H1 (cell line): ENCODE results near the gene ADCY3. TPM values are rescaled to one million over a fixed set of nuclear protein-coding genes. Genes with fewer than 3 reads are reported as not detected.

Experiments
- CTCF ChIA-PET: fragments of 300-600 bp; sonication (Branson Sonifier 250); formaldehyde crosslinking; loops from one replicate; lab custom pipeline; 2021; ENCODE audit not compliant: partially characterized antibody; lab: Charles Lee
- POLR2A ChIA-PET: fragments of 300-600 bp; sonication (Branson Sonifier 250); formaldehyde crosslinking; loops from one replicate; lab custom pipeline; 2021; ENCODE audit warnings: inconsistent platforms; ENCODE audit not compliant: partially characterized antibody; lab: Charles Lee
- DNase-seq, 2 experiments: peaks; one replicate each; pipeline versions ENCODE4 v3.0.0 to v3.0.0-alpha.2; 2010 to 2022; ENCODE audit warnings: low spot score in 2 of 2, low read depth in 1 of 2, mixed read lengths in 1 of 2
- FAIRE-seq: peaks from 2 replicates; lab custom pipeline; 2011; peaks lifted over from hg19 to GRCh38; lab: Jason Lieb, UNC
- H2AFZ ChIP-seq: 2 replicates; pipeline ENCODE4 v1.8.1; 2012; ENCODE audit warnings: low read length, inconsistent platforms
- H2AK5ac ChIP-seq: 2 replicates; pipeline ENCODE4 v1.6.1; 2013; ENCODE audit warnings: low read depth, low read length
- H2BK120ac ChIP-seq: replicated peaks from 2 replicates; pipeline ENCODE3; 2013; ENCODE audit warnings: low read depth, low read length, inconsistent platforms
- H2BK12ac ChIP-seq: 2 replicates; pipeline ENCODE4 v1.6.1; 2013; ENCODE audit warnings: low read depth, low read length
- H2BK15ac ChIP-seq: 2 replicates; pipeline ENCODE4 v1.6.1; 2013; ENCODE audit warnings: low read length
- H2BK20ac ChIP-seq: 2 replicates; pipeline ENCODE4 v1.6.1; 2013; ENCODE audit warnings: low read length
- H2BK5ac ChIP-seq: 2 replicates; pipeline ENCODE4 v1.6.1; 2013; ENCODE audit warnings: low read depth, low read length
- H3K14ac ChIP-seq: 2 replicates; pipeline ENCODE4 v1.6.1; 2013; ENCODE audit warnings: inconsistent platforms; ENCODE audit not compliant: insufficient read length
- H3K18ac ChIP-seq: 2 replicates; pipeline ENCODE4 v1.6.1; 2013; ENCODE audit warnings: low read length; ENCODE audit errors: extremely low read depth
- H3K23ac ChIP-seq: 2 replicates; pipeline ENCODE4 v1.6.1; 2013; ENCODE audit warnings: inconsistent platforms; ENCODE audit not compliant: insufficient read length
- H3K23me2 ChIP-seq: 2 replicates; pipeline ENCODE4 v1.6.1; 2013; ENCODE audit warnings: low read depth, low read length
- H3K27ac ChIP-seq: 2 replicates; pipeline ENCODE4 v1.6.1; 2011; ENCODE audit warnings: low read depth, low read length, inconsistent platforms
- H3K27me3 ChIP-seq, 4 experiments: replicated peaks in 1 of 4; 1 replicate in 1 of 4; 2 replicates in 3 of 4; pipeline versions ENCODE4 v1.6.1 to v1.8.1; 2011 to 2013; ENCODE audit warnings: low read length in 3 of 4, mild to moderate bottlenecking in 3 of 4, inconsistent platforms in 2 of 4, mixed read lengths in 2 of 4, moderate library complexity in 1 of 4; ENCODE audit not compliant: control insufficient read depth in 3 of 4, insufficient read depth in 3 of 4; ENCODE audit errors: extremely low read depth in 1 of 4
- H3K36me3 ChIP-seq, 4 experiments: 2 replicates each; pipeline versions ENCODE4 v1.6.1 to v1.8.1; 2011 to 2013; ENCODE audit warnings: mild to moderate bottlenecking in 4 of 4, low read length in 3 of 4, moderate library complexity in 2 of 4, control low read depth in 1 of 4, inconsistent platforms in 1 of 4; ENCODE audit not compliant: insufficient read depth in 4 of 4, control insufficient read depth in 2 of 4
- H3K4ac ChIP-seq: replicated peaks from 2 replicates; pipeline ENCODE3; 2013; ENCODE audit warnings: low read length, low read depth, mixed read lengths, inconsistent platforms; ENCODE audit not compliant: insufficient read length
- H3K4me1 ChIP-seq, 4 experiments: replicated peaks in 1 of 4; 1 replicate in 1 of 4; 2 replicates in 3 of 4; pipeline versions ENCODE4 v1.6.1 to v1.8.1; 2011 to 2013; ENCODE audit warnings: low read length in 3 of 4, inconsistent platforms in 2 of 4, mixed read lengths in 1 of 4; ENCODE audit not compliant: insufficient read depth in 4 of 4, control insufficient read depth in 3 of 4
- H3K4me2 ChIP-seq, 2 experiments: 2 replicates each; pipeline versions ENCODE4 v1.6.1 to v1.8.1; 2011 to 2013; ENCODE audit warnings: low read depth in 2 of 2, low read length in 2 of 2, control low read depth in 1 of 2, inconsistent platforms in 1 of 2, mild to moderate bottlenecking in 1 of 2; ENCODE audit not compliant: insufficient read depth in 1 of 2
- H3K4me3 ChIP-seq, 4 experiments: fragments of 200-600, 300-600 bp in 1 of 4; sonication (generic), shearing (Covaris generic), sonication (Bioruptor Twin) in 1 of 4; 2 replicates each; pipeline versions ENCODE4 v1.5.1 to v1.8.1; 2011 to 2016; ENCODE audit warnings: low read length in 4 of 4, low read depth in 3 of 4, control low read depth in 2 of 4, inconsistent platforms in 2 of 4, mild to moderate bottlenecking in 2 of 4, mixed read lengths in 1 of 4, moderate library complexity in 1 of 4; ENCODE audit not compliant: insufficient read depth in 2 of 4; ENCODE audit errors: extremely low read depth in 1 of 4
- H3K56ac ChIP-seq: replicated peaks from 2 replicates; pipeline ENCODE3; 2013; ENCODE audit warnings: low read depth, mild to moderate bottlenecking, mixed read lengths, low read length, inconsistent platforms; ENCODE audit not compliant: insufficient read length
- H3K79me1 ChIP-seq: 2 replicates; pipeline ENCODE4 v1.6.1; 2013; ENCODE audit warnings: low read depth, low read length, control low read depth
- H3K79me2 ChIP-seq, 2 experiments: 2 replicates each; pipeline versions ENCODE4 v1.6.1 to v1.8.1; 2012 to 2013; ENCODE audit warnings: low read length in 2 of 2, mild to moderate bottlenecking in 2 of 2, inconsistent platforms in 1 of 2; ENCODE audit not compliant: insufficient read depth in 2 of 2, control insufficient read depth in 1 of 2
- H3K9ac ChIP-seq, 4 experiments: replicated peaks in 1 of 4; 1 replicate in 1 of 4; 2 replicates in 3 of 4; pipeline versions ENCODE4 v1.6.1 to v1.8.1; 2011 to 2013; ENCODE audit warnings: low read depth in 3 of 4, low read length in 3 of 4, control low read depth in 2 of 4, mild to moderate bottlenecking in 2 of 4, moderate library complexity in 2 of 4, inconsistent platforms in 1 of 4; ENCODE audit errors: extremely low read depth in 1 of 4
- H3K9me3 ChIP-seq, 2 experiments: 2 replicates each; pipeline versions ENCODE4 v1.6.1 to v1.8.1; 2012 to 2013; ENCODE audit warnings: mild to moderate bottlenecking in 2 of 2, moderate library complexity in 2 of 2, control low read depth in 1 of 2, inconsistent platforms in 1 of 2, low read depth in 1 of 2, low read length in 1 of 2, mixed read lengths in 1 of 2; ENCODE audit not compliant: insufficient read depth in 2 of 2
- H4K20me1 ChIP-seq, 2 experiments: replicated peaks in 1 of 2; 2 replicates each; pipeline versions ENCODE3 to v1.8.1; 2011 to 2013; ENCODE audit warnings: inconsistent platforms in 2 of 2, low read length in 2 of 2, mild to moderate bottlenecking in 1 of 2; ENCODE audit not compliant: insufficient read depth in 2 of 2, control insufficient read depth in 1 of 2
- H4K5ac ChIP-seq: 2 replicates; pipeline ENCODE4 v1.6.1; 2013; ENCODE audit warnings: low read length, low read depth, mixed read lengths, inconsistent platforms; ENCODE audit not compliant: insufficient read length
- H4K8ac ChIP-seq: 2 replicates; pipeline ENCODE4 v1.8.0; 2013; ENCODE audit warnings: mild to moderate bottlenecking, moderate library complexity, low read length, inconsistent platforms; ENCODE audit not compliant: insufficient read depth; ENCODE audit errors: extremely low read depth
- H4K91ac ChIP-seq: replicated peaks from 2 replicates; pipeline ENCODE3; 2013; ENCODE audit warnings: low read length, mixed read lengths, inconsistent platforms; ENCODE audit not compliant: insufficient read length
- CBX5 ChIP-seq: fragments of 300-800, 300-1000 bp; sonication (generic); IDR thresholded peaks from 2 replicates; pipeline ENCODE4 v1.7.1; 2016; ENCODE audit warnings: antibody characterized with exemption, low read length, low read depth
- CBX8 ChIP-seq: fragments of 300-800, 300-1000 bp; sonication (generic); IDR thresholded peaks from 2 replicates; pipeline ENCODE4 v1.7.1; 2016; ENCODE audit warnings: low read depth, low read length, borderline replicate concordance
- CTBP2 ChIP-seq: IDR thresholded peaks from 2 replicates; pipeline ENCODE4 v1.7.0; 2011; ENCODE audit warnings: borderline replicate concordance, mild to moderate bottlenecking, moderate library complexity, mixed read lengths, low read length; ENCODE audit not compliant: insufficient read depth, insufficient read length
- MAFK ChIP-seq: IDR thresholded peaks from 2 replicates; pipeline ENCODE4 v1.6.1; 2012; ENCODE audit warnings: low read depth, mild to moderate bottlenecking, improper control_type of control experiment, low read length
- PHF8 ChIP-seq: fragments of 200-600 bp; sonication (generic); conservative IDR thresholded peaks from 2 replicates; pipeline ENCODE4 v1.7.1; 2012; ENCODE audit warnings: low read depth, mild to moderate bottlenecking, inconsistent platforms, low read length, moderate library complexity
- RBBP5 ChIP-seq: IDR thresholded peaks from 2 replicates; pipeline ENCODE4 v1.7.1; 2012; ENCODE audit warnings: low read depth, mild to moderate bottlenecking, inconsistent platforms, low read length, moderate library complexity, borderline replicate concordance
- TAF1 ChIP-seq: IDR thresholded peaks from 2 replicates; pipeline ENCODE4 v1.6.1; 2011; ENCODE audit warnings: mild to moderate bottlenecking, low read depth, low read length
- TEAD4 ChIP-seq: IDR thresholded peaks from 2 replicates; pipeline ENCODE4 v1.6.1; 2012; ENCODE audit warnings: low read depth, low read length, inconsistent platforms, mixed read lengths
- YY1 ChIP-seq: IDR thresholded peaks from 2 replicates; pipeline ENCODE4 v1.6.1; 2011; ENCODE audit warnings: low read depth, mild to moderate bottlenecking, low read length
- WGBS, 2 experiments: shearing (Covaris generic) in 1 of 2; methylation state at CpG; one replicate each; pipeline versions ENCODE4 v1.1.6 to v1.1.7; 2013 to 2015; ENCODE audit warnings: low lambda C conversion rate in 2 of 2, mixed read lengths in 2 of 2, inconsistent platforms in 1 of 2, low coverage in 1 of 2, missing lambda C conversion rate in 1 of 2; ENCODE audit not compliant: insufficient replicate concordance in 2 of 2, insufficient coverage in 1 of 2, insufficient read length in 1 of 2; ENCODE audit errors: extremely low coverage in 1 of 2, missing lambda C conversion rate in 1 of 2; 5-methylcytosine and 5-hydroxymethylcytosine counted together
- polyA plus RNA-seq, 7 experiments: library from polyadenylated mRNA; depleted of rRNA in 3 of 7; stranded (reverse) in 5 of 7; unstranded in 2 of 7; fragments of >200 nt in 5 of 7; fragments of 200-250 nt in 2 of 7; gene quantifications; 1 replicate in 5 of 7; 2 replicates in 1 of 7; 4 replicates in 1 of 7; pipeline versions ENCODE4 v1.2.1 to v1.2.3, GENCODE V29; 2011 to 2013; ENCODE audit warnings: missing spikeins in 2 of 7, mixed read lengths in 2 of 7
- total RNA-seq: library from RNA; stranded (reverse); fragmentation: NEBNext Ultra II Directional; extraction: Animal tissue kit (Norgen Biotek cat#: 25700); gene quantifications from 2 replicates; pipeline ENCODE4 v1.2.1, GENCODE V29; 2021
- TF ChIP-seq, protein P1 (sequence below), 3 experiments: IDR thresholded peaks; 1 replicate in 2 of 3; 2 replicates in 1 of 3; pipeline versions ENCODE4 v1.5.1 to v1.6.1; 2011; ENCODE audit warnings: low read length in 3 of 3, mild to moderate bottlenecking in 3 of 3, inconsistent platforms in 2 of 3, low read depth in 1 of 3, moderate library complexity in 1 of 3; ENCODE audit not compliant: insufficient read depth in 1 of 3; ENCODE audit errors: control extremely low read depth in 1 of 3

ADCY3 gene
- total and polyA plus RNA-seq, 2 of the 8 experiments (the other 6 are each of a cell fraction or from before 2014, with no cell fraction given): 45.1 to 52.9 TPM

DNA sequence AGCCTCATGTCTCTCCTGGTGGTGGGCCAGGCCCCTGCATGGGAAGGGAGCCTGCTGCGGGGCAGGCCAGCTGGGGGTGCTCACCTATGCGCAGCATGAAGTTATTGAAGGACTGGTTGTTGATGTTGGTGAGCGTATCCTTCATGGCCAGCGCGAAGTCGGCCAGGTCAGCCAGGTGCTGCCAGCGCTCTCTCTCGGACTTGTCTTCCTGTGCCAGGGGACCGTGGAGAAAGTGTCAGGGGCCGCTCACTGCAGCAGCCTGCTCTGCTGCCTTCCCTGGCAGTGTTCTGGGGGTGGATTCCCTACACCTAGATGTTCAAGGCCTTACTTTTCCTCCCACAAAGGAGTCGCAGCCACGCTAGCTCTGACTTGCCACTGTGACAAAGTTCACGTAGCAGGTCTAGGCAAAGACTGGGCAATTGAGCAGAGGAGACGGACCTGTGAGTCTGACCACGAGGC lies 98.6 kb downstream of the ADCY3 start:
- H4K20me1 ChIP-seq: peaks cover 0 to 8% of the 10 kb centered on the region in 2 experiments
- H3K14ac ChIP-seq: no peak overlapping the region
- peak overlapping the region; percentile 40; the same call in 1 of the 2 replicates for H2BK20ac ChIP-seq
- 90% methylated on average over 15 of the region's 15 CpGs; no CpG with 5 or more reads in 1 of the 2 experiments for WGBS, 2 experiments
- peaks cover 3% of the 10 kb centered on the region; the same call in 1 of the 2 replicates for H3K79me1 ChIP-seq
- peak overlapping the region in 1 of 4 experiments; percentile 17; a peak in 1 of 7 replicates for H3K9ac ChIP-seq
- peaks cover 15 to 31% (median 22%) of the 10 kb centered on the region in 4 experiments for H3K4me1 ChIP-seq
- H3K18ac ChIP-seq: peak overlapping the region; percentile 49
- H2BK15ac ChIP-seq: peak overlapping the region; percentile 22
- peak overlapping the region; percentile 15 for H4K91ac ChIP-seq
- no peak overlapping the region for H3K23ac ChIP-seq
- peak overlapping the region; percentile 55 for H2BK12ac ChIP-seq
- H3K79me2 ChIP-seq: no peaks in the 10 kb centered on the region; a peak in 1 of 4 replicates
- peak overlapping the region; percentile 7 for H4K5ac ChIP-seq
- no peaks in the 10 kb centered on the region for H3K27me3 ChIP-seq
- peak overlapping the region; percentile 21 to 50; a peak in 3 of 4 replicates for H3K4me2 ChIP-seq
- H3K36me3 ChIP-seq: peaks cover 17 to 67% (median 49%) of the 10 kb centered on the region in 4 experiments
- H2BK120ac ChIP-seq: no peak overlapping the region
- H3K23me2 ChIP-seq: peaks cover 2% of the 10 kb centered on the region; the same call in 1 of the 2 replicates
- H3K27ac ChIP-seq: peak overlapping the region; percentile 73
- peak overlapping the region; percentile 18; the same call in 1 of the 2 replicates for H2AK5ac ChIP-seq
- no peak overlapping the region for H3K4ac ChIP-seq
- ChIA-PET CTCF (interaction anchor here (1.0 to 3.8 kb wide), 6 partner anchors 30 to 411 kb away, joined by 3 to 24 read pairs (median 6); partner anchors contain the start of genes CENPO and PTRHD1), POLR2A (interaction anchor here (0.8 to 2.2 kb wide), 4 partner anchors 8 to 428 kb away, joined by 3 to 10 read pairs (median 6); partner anchors contain the start of genes CENPO and PTRHD1)
- 0 out of 4 replicates have a peak, but pooled peaks cover 0 to 3% of the 10 kb centered on the region in 2 experiments for H3K9me3 ChIP-seq
- FAIRE-seq (no peak), DNase-seq (peak in 1 of 2 experiments; percentile 57)
- H4K8ac ChIP-seq: no peak overlapping the region
- peak overlapping the region; percentile 93 for H2BK5ac ChIP-seq
- peak overlapping the region in 2 of 4 experiments; percentile 12 to 19; a peak in 2 of 8 replicates for H3K4me3 ChIP-seq
- no peak overlapping the region for H3K56ac ChIP-seq
- H2AFZ ChIP-seq: no peak overlapping the region
- TF ChIP-seq CBX8 (no peak), CBX5 (no peak), MAFK (no peak), YY1 (no peak), TEAD4 (no peak), TAF1 (no peak), CTBP2 (peak; percentile 25), RBBP5 (no peak), PHF8 (no peak)
- TF ChIP-seq, protein P1, sequence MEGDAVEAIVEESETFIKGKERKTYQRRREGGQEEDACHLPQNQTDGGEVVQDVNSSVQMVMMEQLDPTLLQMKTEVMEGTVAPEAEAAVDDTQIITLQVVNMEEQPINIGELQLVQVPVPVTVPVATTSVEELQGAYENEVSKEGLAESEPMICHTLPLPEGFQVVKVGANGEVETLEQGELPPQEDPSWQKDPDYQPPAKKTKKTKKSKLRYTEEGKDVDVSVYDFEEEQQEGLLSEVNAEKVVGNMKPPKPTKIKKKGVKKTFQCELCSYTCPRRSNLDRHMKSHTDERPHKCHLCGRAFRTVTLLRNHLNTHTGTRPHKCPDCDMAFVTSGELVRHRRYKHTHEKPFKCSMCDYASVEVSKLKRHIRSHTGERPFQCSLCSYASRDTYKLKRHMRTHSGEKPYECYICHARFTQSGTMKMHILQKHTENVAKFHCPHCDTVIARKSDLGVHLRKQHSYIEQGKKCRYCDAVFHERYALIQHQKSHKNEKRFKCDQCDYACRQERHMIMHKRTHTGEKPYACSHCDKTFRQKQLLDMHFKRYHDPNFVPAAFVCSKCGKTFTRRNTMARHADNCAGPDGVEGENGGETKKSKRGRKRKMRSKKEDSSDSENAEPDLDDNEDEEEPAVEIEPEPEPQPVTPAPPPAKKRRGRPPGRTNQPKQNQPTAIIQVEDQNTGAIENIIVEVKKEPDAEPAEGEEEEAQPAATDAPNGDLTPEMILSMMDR (IDR thresholded peaks at IDR 0.05; ENCODE audit: control extremely low read depth in 1 of 3, insufficient read depth in 1 of 3, low read depth in 1 of 3, low read length in 3 of 3): no peak
